Neural progenitor cell (in vitro differentiated cells): ENCODE measurements around the gene GINS2.

Experiments used
- EZH2 ChIP-seq: fragments of 200-600 bp; sonication (generic); IDR thresholded peaks from 2 replicates; pipeline ENCODE4 v1.6.1; 2017; ENCODE audit warnings: antibody characterized with exemption, mild to moderate bottlenecking, moderate library complexity
- TF ChIP-seq, protein P1 (sequence below): fragments of 200-600 bp; sonication (generic); IDR thresholded peaks from 2 replicates; pipeline ENCODE4 v1.5.1; 2017; ENCODE audit warnings: antibody characterized with exemption, mild to moderate bottlenecking

DNA sequence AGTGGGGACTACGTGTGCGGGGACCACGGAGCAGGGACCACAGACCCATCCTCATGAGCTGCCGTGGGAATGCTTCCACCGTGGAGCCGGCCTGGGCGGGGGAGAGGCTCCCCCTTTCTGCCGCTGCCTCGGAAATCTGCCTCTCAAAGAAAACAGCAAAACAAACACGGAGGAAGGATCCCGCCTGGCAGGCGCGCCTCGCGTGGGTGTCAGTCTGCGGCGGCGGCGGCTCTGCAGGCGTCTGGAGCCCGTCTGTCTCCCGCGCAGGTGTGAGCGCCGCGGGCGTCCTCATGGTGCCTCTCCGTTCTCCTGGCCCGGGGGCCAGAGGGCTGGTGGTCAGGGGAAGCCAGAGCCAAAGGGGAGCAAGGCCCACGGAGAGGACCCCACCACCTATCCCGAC is 48.2 kb downstream of the GINS2 start:
- TF ChIP-seq, protein P1, sequence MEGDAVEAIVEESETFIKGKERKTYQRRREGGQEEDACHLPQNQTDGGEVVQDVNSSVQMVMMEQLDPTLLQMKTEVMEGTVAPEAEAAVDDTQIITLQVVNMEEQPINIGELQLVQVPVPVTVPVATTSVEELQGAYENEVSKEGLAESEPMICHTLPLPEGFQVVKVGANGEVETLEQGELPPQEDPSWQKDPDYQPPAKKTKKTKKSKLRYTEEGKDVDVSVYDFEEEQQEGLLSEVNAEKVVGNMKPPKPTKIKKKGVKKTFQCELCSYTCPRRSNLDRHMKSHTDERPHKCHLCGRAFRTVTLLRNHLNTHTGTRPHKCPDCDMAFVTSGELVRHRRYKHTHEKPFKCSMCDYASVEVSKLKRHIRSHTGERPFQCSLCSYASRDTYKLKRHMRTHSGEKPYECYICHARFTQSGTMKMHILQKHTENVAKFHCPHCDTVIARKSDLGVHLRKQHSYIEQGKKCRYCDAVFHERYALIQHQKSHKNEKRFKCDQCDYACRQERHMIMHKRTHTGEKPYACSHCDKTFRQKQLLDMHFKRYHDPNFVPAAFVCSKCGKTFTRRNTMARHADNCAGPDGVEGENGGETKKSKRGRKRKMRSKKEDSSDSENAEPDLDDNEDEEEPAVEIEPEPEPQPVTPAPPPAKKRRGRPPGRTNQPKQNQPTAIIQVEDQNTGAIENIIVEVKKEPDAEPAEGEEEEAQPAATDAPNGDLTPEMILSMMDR: no peak
- TF ChIP-seq EZH2: no peak
